Measurements from ENCODE around the gene PTPN21.

Gene PTPN21

DNA sequence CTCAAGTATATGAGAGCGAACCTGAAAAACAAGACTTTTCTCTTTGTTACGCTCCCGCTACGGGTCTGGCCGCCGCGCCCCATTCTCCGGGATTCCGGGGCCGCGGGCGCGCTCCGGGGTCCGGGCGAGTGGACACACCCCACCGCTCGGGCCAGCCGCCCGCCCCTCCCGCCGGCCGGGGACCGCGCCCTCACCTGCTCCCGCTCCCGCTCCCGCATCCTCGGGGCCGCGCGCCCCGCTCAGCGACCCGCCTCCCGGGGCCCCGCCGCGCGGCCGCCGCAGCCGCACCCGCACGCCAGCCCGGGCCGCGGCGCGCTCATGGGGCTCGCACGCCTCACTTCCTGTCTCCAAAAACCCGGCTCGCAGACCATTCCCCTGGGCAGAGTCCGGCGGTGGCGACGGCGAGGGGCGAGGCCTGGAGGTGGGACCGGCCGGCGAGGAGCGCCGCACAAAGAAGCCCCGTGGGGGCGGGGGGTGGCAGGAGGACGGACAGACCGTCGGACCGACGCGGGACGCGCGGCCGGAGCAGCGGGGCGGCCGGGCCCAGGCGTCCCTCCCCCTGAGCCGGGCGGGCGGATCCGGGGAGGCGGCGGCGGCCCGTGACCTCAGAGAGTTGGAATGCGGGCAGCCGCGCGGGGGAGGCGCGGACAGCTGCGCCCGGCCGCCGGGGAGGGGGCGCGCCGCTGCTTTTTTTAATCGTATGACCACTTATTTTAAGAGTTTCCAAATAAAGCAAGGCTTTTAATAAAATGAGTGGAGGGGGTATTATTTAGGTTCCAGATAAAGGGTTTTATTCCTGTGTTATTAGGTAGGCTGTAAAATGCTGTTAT lies at the start of gene PTPN21:
PTPN21 (minus strand) TSS at position 551 of the 830 bp plus-strand sequence. CDS start 4,590 bp downstream, outside the sequence.
- DNase-seq, result no peak

GRCh38 chr14:88604212-88604611 lies 49.4 kb upstream of the PTPN21 start:
- no peak for DNase-seq

- no peak for DNase-seq
Observed at GRCh38 chr14:88599761-88600439, 45.1 kb upstream of the PTPN21 start.

DNA sequence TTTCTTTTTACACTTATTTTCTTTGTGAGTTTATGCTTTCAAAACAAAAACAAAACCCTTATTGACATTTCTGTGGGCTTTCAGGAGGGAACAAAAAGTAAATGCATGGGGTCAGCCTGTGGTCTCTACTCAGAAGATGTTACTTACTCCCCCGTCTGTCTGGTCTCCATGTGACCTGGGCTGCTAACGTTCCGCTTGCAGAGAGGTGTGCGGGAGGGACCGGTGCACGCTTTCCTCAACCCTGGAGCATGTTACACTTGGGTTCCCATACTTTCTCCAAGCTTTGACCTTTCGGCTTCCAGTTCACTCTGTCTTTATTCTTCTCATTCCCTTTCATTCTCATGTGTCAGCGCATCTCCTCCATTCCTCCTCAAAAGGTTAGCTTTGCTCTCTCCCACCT lies 44.5 kb upstream of the PTPN21 start:
- DNase-seq, result no peak

- DNase-seq, result no peak
Observed at GRCh38 chr14:88598097-88598675, 43.4 kb upstream of the PTPN21 start.

GRCh38 chr14:88597601-88598000 lies 42.8 kb upstream of the PTPN21 start:
- no peak for DNase-seq

- DNase-seq, result no peak
Observed at GRCh38 chr14:88597038-88597437, 42.2 kb upstream of the PTPN21 start.

- no peak for DNase-seq
Observed at GRCh38 chr14:88592031-88592430, 37.2 kb upstream of the PTPN21 start.

DNA sequence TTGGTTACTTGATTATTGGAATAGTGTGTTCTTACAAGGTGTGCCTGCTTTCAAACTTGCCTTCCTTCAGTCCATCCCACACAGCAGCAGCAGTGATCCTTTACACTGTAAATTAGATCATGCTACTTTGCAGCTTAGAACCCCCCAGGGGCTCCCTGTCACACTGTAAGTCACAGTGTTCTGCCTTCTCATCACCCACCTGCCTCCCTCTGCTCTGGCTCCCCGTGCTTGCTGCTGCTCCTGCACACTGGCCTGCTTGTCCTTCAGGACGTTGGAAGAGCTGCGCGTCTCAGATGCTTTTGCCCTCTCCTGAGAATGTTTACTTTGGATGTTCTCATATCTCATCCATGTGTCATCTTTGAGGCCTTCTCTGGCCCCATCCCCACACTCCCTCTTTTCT lies 35.4 kb upstream of the PTPN21 start:
- DNase-seq, result no peak

DNA sequence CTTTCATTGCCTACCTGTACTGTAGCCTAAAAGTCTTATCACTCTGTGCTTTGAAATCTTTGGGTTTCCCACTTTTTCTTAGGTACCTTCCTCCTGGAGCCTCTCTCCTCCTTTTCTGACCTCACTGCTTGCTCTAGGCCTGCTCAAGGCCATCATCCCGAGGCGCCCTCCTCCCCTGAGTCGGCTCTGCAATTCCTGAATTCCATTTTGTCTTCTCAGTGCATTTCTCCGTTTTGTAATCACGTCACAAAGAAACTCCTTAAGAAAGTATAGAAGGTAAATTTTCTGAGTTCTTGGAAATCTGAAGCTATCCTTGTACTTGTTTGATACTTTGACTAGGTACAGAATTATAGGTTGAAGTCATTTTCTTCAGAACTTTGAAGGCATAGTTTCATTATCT lies 33.3 kb upstream of the PTPN21 start:
- DNase-seq, result no peak

- DNase-seq, result no peak
Observed at GRCh38 chr14:88584451-88584850, 29.6 kb upstream of the PTPN21 start.

DNA sequence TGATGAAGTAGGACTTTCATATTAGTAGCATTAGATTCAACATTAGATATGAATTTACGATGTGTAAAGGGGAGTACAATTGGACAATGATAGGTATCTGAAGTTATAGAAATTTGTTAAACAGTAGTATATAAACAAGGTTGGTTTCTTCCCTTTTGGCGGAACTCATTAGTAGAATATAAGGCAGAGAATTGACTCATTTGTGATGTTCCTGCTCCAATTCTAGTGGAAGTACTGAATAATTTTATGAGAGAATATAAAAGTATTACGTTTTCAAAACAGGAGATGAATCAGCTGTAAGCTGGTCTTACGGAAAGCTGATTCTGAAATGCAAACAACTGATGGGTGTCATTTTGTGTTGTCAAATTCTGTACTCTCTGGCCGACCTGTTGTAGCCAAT lies 21.4 kb upstream of the PTPN21 start:
- no peak for DNase-seq

DNA sequence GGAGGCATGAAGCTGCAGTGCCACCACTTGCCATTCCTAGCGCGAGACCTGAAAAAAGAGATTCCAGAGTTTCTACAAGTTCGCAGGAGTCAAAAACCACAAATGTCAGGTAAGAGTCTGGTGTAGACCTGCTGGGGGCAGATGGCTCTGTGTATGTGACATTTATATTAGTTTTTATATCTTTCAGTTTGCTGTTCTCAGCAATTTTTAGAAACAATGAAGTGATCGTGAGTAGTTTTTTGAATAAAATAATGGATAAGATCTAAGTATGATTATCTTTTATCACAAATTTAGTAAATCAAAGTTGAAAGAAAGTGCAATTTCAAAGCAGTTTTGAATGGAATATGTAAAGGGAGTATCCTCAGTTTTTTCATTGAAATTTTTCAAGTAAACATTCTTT lies 17.3 kb upstream of the PTPN21 start:
- DNase-seq, result no peak

GRCh38 chr14:88568196-88568595 lies 13.4 kb upstream of the PTPN21 start:
- DNase-seq, result no peak

GRCh38 chr14:88565427-88565826 lies 10.6 kb upstream of the PTPN21 start:
- DNase-seq, result no peak

- DNase-seq, result no peak
Observed at GRCh38 chr14:88563845-88564244, 9.0 kb upstream of the PTPN21 start.

DNA sequence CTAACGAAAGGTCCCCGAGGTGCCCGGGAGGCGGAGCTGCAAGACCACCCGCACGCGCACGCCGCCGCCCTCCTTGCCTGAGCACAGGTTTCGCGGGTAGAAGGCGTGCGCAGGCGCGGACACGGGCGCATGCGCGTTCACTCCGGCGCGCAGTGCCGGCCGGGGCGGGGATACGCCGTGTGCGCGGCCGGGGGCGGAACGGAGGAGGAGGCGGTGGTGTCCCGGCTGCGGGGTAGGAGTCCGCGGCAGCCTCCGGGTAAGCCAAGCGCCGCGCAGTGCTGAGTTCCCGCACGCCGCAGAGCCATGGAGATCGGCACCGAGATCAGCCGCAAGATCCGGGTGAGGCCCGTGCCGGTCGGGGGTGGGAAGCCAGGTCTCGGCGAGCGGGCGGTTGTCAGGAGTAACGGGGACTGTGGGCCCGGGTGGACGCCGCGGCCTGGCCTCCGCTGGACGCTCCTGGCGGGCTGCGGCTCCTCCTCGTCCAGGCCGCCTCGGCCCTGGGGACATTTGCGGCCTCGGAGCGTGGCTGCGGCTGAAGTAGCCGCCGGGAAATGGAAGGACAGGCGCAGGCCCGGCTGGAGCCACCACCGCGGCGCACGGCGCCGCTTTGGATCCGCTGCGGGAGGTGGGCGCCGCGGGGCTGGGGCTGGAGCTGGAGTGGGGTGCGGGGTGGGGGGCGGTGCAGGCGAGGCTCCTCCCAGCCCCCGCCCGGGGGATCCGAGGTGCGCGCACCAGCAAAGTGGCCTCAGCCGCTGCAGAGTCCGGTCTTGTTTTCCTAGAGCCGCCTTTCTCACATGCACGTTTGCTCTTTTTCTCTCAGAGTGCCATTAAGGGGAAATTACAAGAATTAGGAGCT lies 8.3 kb upstream of the PTPN21 start, which contains the start of gene ZC3H14:
ZC3H14 (plus strand) TSS at position 207 of the 856 bp plus-strand sequence; CDS start at position 304, 97 bp downstream.
- peak; percentile 86 for DNase-seq

DNA sequence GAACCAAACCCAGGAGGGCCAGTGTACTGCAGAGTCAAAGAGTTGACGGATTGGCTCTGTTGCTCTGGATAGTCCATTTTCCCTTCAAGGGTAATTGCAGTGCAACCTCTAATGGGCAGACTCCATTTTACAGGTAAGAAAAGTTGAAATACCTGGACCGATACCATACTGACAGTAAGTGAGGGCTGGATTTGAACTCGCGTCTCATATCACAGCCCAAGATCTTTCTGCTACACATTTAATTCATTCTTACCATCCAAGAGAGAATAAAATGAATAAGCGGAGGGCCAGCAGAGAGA lies 7.7 kb upstream of the PTPN21 start:
- DNase-seq, result no peak

GRCh38 chr14:88559852-88560251 lies 5.0 kb upstream of the PTPN21 start:
- DNase-seq, result no peak

- DNase-seq, result no peak
Observed at GRCh38 chr14:88556581-88556980, 1.8 kb upstream of the PTPN21 start.

DNA sequence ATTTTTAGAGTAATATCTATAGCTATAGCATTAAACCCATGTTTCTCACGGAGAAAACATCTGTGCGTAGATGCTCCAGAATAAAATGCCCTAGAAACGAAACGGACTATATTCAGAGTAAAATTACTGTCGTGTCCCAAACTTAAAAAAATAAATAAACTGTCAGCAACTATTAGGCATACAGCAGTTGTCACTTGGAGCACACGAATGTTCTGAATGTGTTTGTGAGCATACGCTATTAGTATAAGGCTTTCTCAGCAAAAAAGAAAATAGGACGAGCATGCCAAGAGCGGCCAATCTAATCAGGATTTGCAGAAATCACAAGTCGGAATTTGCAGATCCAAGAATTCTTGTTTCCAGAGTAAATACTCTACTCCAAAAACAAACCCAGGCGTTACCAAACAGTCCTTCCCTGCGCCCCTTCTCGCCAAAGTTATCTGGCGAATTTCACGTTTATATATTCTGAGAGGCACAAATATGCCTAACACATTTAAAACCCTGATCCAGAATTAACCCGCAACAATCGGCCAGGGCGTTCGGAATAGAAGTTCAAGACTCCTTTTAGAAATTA lies 836 bp downstream of the PTPN21 start:
- no peak for DNase-seq

DNA sequence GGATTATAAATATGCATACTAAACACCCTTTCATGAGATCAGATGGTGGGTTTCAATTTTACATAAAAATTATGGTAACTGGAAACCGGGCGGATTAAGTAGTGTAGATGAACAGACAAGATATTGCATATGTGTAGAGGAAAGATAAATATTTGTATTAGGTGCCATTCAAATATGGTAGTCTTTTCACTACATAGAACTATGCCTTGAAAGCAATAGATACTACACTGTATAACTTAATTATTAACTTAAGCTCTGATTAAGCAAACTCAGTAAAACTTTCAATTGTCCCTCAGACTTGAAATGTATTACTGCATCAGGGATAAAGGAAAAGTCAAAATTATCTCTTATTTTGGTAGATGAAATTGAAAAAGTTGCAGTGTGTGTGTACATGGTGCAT lies 1.9 kb downstream of the PTPN21 start:
- no peak for DNase-seq

DNA sequence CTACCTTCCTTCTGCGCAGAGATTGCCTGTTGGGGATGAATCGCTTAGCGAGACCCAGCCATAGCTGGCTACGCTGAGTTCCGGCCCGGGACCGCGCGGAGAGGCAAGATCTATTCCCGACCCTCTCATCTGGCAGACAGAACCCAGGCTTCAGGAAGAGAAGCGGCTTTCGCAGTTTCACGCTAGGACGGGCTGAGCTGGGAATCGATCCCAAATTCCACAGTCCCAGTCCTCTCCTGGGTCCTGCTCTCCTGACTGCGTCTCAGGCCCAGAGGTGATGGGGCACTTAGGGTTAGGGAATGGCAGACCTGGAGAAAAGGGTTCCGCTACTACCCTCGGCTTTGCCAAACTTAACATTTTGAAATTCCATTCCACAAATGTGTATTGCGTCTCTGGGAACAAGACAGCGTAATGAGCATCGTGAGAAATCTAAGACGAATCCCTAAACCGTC lies 2.8 kb downstream of the PTPN21 start:
- DNase-seq, result no peak

Data from GDM1 (cell line).